G401 (cell line): ENCODE results near the gene PDYN. TPM values are rescaled to one million over a fixed set of nuclear protein-coding genes. Genes with fewer than 3 reads are reported as not detected.
"Not testable (repeated sequence)": the region's sequence is repeated elsewhere in the genome, so short reads cannot be mapped to it uniquely, and the experiment has no call there.

Experiments
- DNase-seq: peaks from one replicate; pipeline ENCODE4 v3.0.0-alpha.2; 2015; ENCODE audit warnings: low spot score
- in situ Hi-C: cut with HindIII; loops from 2 replicates; pipeline ENCODE4 v1.10.0; 2016; ENCODE audit warnings: low sequenced_read_pairs, mixed read lengths
- total RNA-seq: library from RNA; depleted of rRNA; stranded (reverse); fragments of >200 nt; shearing (Covaris generic); gene quantifications from 2 replicates; pipeline ENCODE4 v1.2.3, GENCODE V29; 2014; rRNA removed

PDYN gene
- not detected in 2 replicates for total RNA-seq

DNA sequence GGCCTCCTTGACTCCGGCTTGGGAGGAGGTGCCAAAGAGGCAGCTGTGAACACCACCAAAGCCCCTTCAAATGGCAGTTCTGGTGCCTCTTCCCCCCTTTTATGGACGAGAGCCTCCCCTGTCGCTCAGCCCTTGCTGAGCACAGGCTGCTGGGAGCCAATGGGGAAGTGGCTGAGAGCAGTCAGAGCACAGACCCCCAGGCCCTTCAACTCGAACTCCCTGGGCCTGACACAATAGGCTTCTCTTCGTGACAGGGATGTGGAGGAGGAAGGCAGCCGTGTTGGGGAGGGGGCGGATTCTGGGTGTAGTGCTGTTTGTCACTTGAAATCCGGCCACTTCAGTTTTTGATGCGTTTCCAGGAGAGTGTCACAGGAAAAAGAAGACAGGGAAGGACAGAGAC, at the start of gene PDYN:
Gene PDYN, minus strand, starts transcription at position 73 of the 400 bp plus-strand sequence. CDS start 10,974 bp downstream, outside the sequence.
- in situ Hi-C loops, result no loop called here
- no peak for DNase-seq

DNA sequence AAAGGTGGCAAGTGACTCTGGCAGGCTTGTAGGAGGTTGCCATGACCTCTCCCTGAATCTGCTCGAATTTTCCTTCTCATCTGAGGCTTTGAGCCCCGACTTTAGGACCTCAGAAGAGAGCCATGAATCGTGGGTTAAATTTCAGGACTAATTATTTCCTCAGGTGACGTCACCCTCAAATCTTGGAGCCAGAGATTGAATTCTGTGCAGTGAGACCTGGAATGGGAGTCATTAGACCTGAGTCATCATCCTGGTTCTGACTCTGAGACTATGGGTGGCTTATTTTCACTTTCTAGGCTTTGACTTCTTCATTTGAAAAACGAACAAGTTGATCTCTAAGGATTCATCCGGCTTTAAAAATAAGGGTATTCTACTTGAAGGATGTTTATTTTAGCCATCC, 48.5 kb upstream of the PDYN start:
- in situ Hi-C loops, result no loop called here
- DNase-seq, result no peak

DNA sequence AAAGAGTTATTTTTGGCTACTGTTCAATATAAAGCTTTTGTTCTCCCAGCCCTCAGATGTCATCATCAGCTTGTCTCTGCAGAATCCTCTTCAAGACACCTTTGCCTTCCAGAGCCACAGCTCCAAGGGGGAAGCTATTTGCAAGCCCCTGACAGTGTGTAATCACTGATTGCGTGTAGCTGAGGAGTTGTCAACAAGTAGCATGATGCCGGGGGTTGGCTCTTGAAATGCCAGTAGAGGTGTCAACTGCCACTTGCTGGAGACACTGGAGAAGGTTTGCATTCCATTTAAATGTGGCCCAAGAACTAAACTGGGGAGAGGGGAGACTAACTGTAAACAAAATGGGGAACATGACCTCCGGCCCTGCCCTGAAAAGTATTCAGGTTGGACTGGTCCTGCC, 44.3 kb upstream of the PDYN start:
- DNase-seq, result no peak
- in situ Hi-C loops, result no loop called here

DNA sequence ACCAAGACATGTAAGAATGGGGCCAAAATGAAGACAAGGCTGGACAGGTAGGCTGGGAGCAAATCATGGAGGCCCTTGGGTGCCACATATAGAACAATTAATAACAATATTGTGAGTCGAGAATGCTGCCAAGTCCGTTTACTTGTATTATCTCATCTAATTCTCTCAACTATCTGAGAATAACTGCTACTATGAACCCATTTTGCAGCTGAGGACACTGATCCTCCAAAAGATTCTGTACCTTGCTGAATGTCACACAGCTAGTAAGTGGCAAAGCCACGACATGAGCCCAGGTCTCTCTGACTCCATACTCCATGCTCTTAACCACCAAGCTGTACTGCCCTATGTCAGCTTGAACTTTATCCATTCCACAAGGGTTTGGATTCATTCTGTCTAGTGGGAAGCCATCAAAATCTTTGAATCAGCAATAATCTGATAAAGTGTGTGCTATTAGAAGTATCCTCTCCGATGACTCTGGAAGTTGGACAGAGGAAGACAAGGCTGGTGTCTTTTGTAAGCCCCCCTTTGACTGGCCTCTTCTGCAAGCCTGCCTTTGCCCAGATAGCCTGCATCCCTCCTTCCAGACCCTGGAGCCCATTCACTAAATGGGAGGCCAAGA, 43.5 kb upstream of the PDYN start:
- in situ Hi-C loops, result no loop called here
- DNase-seq, result no peak

DNA sequence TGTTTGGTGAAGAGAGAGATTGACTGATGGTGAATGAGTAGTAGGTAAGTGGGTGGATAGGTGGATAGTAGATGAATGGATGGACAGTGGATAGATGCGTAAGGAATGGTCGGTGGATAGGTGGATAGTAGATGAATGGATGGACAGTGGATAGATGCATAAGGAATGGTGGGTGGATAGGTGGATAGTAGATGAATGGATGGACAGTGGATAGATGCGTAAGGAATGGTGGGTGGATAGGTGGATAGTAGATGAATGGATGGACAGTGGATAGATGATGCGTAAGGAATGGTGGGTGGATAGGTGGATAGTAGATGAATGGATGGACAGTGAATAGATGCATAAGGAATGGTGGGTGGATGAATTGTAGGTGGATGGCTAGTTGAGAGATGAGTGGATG, 42.5 kb upstream of the PDYN start:
- in situ Hi-C loops, DNase-seq: not testable (repeated sequence)

DNA sequence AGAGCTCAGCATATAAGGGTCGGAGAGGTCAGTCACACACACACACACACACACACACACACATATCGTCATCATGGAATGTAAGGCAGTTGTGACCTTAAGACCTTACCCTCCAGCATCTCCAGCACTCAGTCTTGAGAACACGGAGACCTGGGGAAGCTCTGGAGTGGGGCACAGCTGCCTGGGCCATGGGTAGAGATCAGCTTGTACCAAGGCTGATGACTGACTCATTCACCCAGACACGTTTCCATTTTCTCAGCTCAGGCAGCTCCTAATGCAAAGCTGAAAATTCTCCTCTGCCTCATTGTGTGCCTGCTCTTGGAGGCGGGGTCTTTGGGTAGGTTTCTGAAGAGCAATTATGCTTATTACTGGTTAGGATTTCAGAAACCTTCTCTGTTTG, 38.3 kb upstream of the PDYN start:
- no peak for DNase-seq
- in situ Hi-C loops, result no loop called here

DNA sequence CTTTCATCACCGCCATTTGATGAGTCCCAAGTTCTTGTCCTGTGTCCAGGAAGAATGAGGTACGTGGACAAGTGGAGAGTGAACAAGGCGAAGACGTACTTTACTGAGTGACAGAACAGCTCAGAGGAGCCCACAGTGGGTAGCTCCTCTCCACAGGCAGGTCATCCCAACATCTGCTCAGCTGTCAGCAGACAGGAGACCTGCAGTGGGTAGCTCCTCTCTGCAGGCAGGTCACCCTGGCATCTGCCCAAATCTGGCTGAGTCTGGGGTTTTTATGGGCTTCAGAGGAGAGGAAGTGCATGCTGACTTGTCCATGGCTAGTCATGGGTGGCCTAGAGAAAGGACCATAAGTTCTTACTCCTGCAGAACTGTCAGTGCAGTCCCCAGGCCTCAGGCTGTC, 32.7 kb upstream of the PDYN start:
- in situ Hi-C loops, result no loop called here
- DNase-seq, result no peak

DNA sequence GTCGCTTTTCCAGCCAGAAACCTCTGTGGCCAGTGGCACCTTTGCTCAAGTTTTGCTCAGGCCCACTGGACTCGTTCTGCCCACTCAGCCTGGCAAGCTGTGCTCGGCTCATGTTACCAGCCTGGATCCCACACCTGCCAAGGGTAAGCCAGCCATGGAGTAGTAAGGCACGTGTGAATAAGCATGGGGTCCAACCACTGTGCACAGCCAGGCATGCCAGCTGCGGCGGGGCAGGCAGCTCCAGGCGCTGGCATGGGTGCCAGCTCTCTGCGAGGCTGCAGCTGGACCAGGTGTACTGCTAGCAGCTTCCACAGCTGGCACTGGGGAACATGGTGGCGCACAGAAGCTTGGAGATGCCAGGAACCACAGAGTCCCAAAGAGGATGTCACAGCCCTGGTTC, 32.1 kb upstream of the PDYN start:
- in situ Hi-C loops, result no loop called here
- DNase-seq, result no peak

DNA sequence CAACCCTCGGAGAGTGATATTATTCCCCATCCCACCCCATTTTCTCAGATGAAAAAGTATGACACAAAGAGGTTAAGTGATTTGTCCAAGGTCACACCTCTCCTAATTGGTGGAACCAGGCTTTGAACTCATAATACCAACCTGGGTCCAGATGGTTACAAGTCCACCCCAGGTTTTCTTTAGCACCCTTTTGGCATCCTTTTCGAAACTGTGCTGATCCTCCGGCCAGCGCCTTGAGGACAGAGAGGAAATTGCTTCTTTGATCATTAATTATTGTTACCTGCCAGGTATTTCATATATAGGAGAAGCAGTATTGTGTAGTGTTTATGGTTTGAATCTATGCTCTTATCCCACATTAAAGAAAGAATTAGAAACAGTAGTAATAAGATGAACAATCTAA, 29.3 kb upstream of the PDYN start:
- in situ Hi-C loops, result no loop called here
- no peak for DNase-seq

DNA sequence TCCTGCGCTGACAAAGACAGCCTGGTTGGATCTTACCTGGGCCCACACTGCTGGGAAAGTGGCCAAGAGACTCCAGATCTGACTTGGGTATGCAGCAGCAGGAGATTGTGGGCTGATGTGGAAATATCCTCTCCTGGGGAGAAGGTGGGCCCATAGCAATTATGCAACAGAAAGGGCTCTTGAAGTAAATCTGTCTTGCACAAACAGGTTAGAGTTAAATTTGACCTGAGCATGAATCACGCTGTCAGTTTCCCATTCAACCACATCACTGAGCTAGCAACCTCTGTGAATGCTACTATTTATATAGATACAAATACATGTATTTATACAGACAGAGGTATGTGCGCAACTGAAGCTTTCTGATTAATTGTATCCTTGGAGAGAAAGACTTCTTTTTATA, 28.3 kb upstream of the PDYN start:
- in situ Hi-C loops, result no loop called here
- DNase-seq, result no peak

DNA sequence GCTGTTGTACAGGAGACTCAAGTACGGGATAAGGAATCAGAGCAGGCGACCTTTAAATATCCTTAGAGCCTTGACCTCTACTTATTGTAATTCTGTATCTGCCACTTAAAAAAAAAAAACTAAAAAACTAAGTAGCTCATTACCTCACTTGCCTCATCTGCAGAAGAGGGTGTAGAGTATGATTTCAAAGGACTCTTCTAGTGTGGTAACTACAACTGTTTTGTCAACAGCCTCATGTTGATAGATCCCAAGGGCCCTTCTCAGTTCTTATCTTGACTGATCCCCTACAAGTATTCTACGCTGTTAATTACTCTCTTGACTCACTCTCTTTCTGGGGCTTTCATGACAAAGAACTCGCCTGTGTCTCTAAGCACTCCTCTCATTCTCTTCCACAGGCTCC, 16.7 kb upstream of the PDYN start:
- no peak for DNase-seq
- in situ Hi-C loops, result no loop called here

DNA sequence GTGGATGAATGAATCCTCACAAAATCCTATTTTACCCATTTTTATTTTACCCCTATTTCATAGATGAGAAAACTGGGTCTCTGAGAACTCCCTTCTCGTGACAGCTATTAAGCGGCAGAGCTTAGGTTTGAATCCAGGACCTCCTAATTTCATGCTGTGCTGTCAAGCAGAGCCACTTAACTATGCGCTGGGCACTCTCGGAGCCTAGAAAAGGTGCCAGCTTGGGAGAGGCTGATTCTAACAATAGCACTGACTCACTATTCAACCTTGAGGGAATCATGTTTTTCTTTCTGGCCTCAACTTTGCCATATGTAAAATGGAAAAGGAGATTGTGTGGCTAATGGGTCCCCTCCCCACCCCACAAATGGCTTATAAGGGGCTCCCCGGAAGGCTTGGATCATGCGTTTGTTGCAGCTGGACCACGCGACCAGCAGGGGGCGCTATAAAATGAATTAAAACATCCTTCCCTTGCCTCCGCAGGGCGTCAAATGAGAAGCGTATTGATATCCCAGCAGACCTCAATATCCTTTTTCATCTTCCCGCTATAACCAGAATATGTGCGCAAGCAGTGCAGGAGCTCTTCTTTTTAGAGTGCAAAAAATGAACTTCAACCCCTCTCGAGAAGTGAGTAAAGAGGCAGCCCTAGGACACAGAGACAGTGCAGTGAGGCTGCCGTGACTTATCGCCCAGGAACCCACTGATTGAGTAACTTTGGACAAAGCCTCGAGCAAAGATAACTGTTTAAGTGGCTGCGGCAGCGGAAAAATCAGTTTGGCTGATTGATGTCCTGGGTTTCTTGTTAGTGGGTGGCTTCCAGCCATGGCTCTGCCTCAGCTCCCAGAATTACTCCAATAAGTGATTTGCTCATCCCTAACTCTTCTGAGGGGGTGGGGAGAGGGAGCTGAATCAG, 12.8 kb upstream of the PDYN start:
- in situ Hi-C loops, result no loop called here
- DNase-seq, result peak; percentile 57

DNA sequence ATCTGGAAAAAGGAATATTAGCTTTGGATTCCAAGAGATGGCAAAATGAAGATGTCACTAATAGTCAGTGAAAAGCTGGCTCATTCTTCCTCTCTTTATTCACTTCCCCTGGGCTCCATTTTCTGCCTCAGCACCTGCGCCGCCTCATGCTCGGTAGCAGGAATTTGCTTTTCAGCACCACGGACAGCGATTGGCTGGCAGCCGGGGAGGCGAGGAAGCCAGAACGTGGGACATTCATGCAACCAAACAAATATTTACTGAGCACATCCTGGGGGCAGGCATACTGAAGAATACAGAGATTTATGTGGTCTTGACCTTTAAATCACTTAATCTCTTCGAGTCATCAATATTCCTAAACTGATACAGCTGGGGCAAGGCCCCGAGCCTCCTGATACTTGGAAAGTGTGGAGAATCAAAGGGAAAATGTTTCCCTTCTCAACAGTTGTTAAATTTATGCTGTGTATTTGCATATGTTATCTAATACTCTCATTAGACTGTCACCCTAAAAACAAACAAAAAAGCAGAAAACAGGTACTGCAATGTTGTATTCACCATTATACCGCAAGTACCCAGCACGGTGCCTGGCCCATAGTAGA, 12.1 kb upstream of the PDYN start:
- in situ Hi-C loops, result no loop called here
- DNase-seq, result peak; percentile 53

DNA sequence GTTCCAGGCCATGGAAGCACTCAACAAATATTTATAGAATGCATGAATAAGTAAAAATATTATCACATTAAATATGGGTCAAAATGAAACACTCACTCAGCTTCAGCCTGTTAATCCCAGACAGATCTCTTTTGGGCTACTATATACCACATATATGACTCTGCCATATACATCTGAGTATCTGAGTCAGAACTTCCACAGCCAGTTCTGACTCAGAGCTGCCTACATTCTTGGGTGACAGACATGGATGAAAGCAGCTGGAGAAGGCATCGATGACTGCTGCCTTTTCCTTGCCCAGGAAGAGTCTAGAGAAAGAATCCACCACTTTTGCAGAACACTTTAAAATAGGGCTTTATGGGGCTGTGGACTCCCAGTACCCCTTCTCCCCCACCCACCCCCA, 11.5 kb upstream of the PDYN start:
- in situ Hi-C loops, result no loop called here
- no peak for DNase-seq

DNA sequence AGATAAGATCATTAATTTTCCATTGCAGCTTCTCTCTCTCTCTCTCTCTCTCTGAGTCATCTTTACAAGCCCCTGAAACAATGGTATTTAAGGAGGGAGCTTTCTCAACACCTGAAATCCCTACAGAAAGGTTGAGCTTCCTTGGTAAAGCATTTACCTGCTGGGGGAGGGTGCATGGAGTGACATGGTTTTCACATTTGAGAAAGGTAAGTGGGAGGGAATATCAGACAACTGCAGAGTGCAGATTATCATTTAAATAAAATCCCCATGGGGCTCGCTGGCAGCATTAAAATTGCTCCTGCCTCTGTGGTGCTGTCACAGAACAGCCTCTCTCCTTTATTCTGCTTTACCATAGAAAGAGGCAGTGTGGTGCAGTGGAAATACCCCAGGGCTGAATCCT, 10.3 kb upstream of the PDYN start:
- in situ Hi-C loops, result no loop called here
- DNase-seq, result no peak

DNA sequence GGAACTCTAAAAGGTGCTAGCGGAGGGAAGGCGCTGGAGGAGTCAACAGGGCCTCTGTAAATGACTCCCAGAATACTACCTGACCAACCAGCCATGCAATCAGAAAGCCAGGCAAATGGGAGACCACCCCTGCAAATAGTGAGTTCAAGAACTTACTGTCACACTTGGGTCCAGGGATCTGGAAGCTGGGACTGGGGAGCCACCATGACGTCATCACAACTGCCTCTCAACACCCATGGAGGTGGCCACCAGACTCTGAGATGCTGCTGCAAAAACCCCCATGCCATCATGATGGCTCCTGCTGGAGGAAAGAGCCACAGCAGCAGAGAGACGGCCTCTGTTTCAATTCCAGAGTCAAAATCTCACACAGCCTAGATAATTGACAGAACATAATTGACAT, 8.5 kb upstream of the PDYN start:
- in situ Hi-C loops, result no loop called here
- DNase-seq, result no peak

DNA sequence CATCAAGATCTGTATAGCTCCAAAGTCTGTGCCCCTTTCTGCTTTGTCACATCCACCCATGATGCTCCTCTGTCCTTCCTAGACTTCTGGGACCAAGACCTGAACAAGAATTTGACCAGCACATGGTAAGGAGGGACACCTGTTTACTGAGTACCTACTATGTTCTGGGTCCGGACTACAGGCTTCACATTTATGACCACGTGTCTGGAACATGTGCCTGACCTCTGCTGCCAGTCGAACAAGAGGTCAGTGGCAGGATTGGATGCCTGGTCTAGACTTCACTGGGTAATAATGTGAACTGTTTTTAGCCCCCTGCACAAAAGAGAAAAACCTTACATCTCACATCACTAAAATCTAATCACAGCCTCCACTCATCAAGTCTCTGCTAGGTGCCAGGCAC, 7.3 kb upstream of the PDYN start:
- in situ Hi-C loops, result no loop called here
- no peak for DNase-seq

DNA sequence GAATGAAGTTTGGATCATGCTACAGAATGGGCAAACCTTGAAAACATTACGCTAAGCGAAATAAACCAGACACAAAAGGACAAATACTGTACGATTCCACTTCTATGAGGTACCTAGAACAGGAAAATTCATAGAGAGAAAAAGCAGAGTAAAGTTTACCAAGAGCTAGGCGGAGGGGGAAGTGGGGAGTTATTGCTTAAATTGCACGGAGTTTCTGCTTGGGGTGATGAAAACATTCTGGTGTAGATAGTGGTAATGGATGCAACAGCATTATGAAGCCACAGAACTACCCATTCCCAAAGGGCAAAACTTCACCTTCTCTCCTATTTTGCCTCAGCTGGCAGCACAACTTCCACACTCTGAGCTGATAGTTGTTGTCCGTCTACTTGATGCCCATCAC, 6.4 kb upstream of the PDYN start:
- in situ Hi-C loops, result no loop called here
- no peak for DNase-seq

DNA sequence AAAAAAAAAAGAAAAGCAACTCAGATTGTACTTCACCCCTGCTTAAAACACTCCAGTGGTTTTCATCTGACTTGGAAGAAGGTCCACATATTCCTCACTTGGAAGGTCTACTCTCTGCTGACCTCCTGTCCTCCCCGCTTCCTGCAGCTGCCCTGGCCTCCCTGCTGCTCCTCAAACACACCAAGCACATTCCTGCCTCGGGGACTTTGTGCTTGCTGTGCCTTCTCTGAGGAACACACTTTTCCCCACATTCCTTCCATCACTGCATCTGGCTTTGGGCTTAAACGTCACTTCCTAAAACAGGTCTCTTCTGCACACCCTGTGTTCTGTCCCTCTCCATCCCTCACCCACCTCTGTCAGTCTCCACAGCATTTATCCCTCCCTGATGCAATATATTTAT, 4.9 kb upstream of the PDYN start:
- in situ Hi-C loops, result no loop called here
- no peak for DNase-seq

DNA sequence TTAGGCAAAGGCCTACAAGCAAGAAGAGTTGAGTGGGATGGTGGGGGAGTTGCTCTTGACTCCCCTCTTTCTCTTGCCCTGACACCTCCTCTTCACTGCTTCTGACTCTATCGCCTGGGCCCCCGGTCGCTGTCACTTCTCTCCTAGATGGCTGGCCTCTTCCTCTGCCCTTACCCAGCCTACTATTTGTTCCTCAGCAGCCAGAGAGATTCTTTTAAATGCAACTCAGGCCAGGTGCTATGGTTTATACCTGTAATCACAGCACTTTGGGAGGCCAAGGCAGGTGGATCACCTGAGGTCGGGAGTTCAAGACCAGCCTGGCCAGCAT, 4.3 kb upstream of the PDYN start:
- DNase-seq, result no peak
- in situ Hi-C loops, result no loop called here
